HepG2 (cell line): ENCODE data around the gene PKP3. TPM values are rescaled to one million over a fixed set of nuclear protein-coding genes. Genes with fewer than 3 reads are reported as not detected.

ENCODE experiments used
- ARNT ChIP-seq: fragments of 450-650 bp; IDR thresholded peaks from 2 replicates; pipeline ENCODE4 v1.6.1; 2017
- CREB1 ChIP-seq, 2 experiments: fragments of 450-650 bp in 1 of 2; IDR thresholded peaks; 2 replicates each; pipeline ENCODE4 v1.6.1; 2016 to 2017; ENCODE audit warnings: control low read depth in 1 of 2, mild to moderate bottlenecking in 1 of 2, missing compliant biosample characterization in 1 of 2, missing genetic modification characterization in 1 of 2
- ETV5 ChIP-seq: IDR thresholded peaks from 2 replicates; pipeline ENCODE4 v1.6.1; 2018; ENCODE audit warnings: missing biosample characterization, missing genetic modification reagents, inconsistent platforms, borderline replicate concordance
- IRF9 ChIP-seq: sonication (generic); formaldehyde crosslinking; IDR thresholded peaks from 2 replicates; pipeline ENCODE4 v1.8.0; 2022; ENCODE audit warnings: missing genetic modification reagents, mild to moderate bottlenecking, borderline replicate concordance
- MEF2D ChIP-seq: sonication (generic); formaldehyde crosslinking; IDR thresholded peaks from 2 replicates; pipeline ENCODE4 v1.5.1; 2020; ENCODE audit warnings: mild to moderate bottlenecking, missing genetic modification reagents
- PHF20 ChIP-seq: sonication (generic); formaldehyde crosslinking; IDR thresholded peaks from 2 replicates; pipeline ENCODE4 v1.5.0; 2020; ENCODE audit warnings: mild to moderate bottlenecking, missing genetic modification reagents
- SPEN ChIP-seq: sonication (generic); formaldehyde crosslinking; IDR thresholded peaks from 2 replicates; pipeline ENCODE4 v1.5.1; 2020; ENCODE audit warnings: low read depth, mild to moderate bottlenecking, missing genetic modification reagents
- TFDP1 ChIP-seq: IDR thresholded peaks from 2 replicates; pipeline ENCODE4 v1.6.1; 2016; ENCODE audit warnings: missing compliant biosample characterization, missing genetic modification reagents, borderline replicate concordance
- ZBTB40 ChIP-seq, 2 experiments: fragments of 450-650 bp in 1 of 2; sonication (generic) in 1 of 2; formaldehyde crosslinking in 1 of 2; IDR thresholded peaks; 2 replicates each; pipeline versions ENCODE4 v1.6.1 to v1.8.0; 2016 to 2022; ENCODE audit warnings: antibody characterized with exemption in 1 of 2, mild to moderate bottlenecking in 1 of 2, missing genetic modification reagents in 1 of 2
- ZNF143 ChIP-seq: sonication (generic); formaldehyde crosslinking; IDR thresholded peaks from 2 replicates; pipeline ENCODE4 v1.4.0; 2020; ENCODE audit warnings: missing genetic modification reagents
- ZNF460 ChIP-seq: sonication (generic); formaldehyde crosslinking; IDR thresholded peaks from 2 replicates; pipeline ENCODE4 v1.5.1; 2020; ENCODE audit warnings: missing genetic modification reagents, mild to moderate bottlenecking, borderline replicate concordance
- ZNF570 ChIP-seq: sonication (generic); formaldehyde crosslinking; IDR thresholded peaks from 2 replicates; pipeline ENCODE4 v1.4.0; 2020; ENCODE audit warnings: mild to moderate bottlenecking, missing genetic modification reagents, borderline replicate concordance
- ZNF574 ChIP-seq: sonication (generic); formaldehyde crosslinking; IDR thresholded peaks from 2 replicates; pipeline ENCODE4 v1.4.0; 2020; ENCODE audit warnings: missing genetic modification reagents
- ZNF780A ChIP-seq: sonication (generic); formaldehyde crosslinking; IDR thresholded peaks from 2 replicates; pipeline ENCODE4 v1.8.0; 2022; ENCODE audit warnings: mild to moderate bottlenecking, missing genetic modification reagents, moderate library complexity
- polyA plus RNA-seq, 8 experiments: library from polyadenylated mRNA; depleted of rRNA in 3 of 8; stranded (reverse) in 7 of 8; unstranded in 1 of 8; fragments of >200 nt; fragmentation: Illumina TruSeq in 4 of 8; extraction: Trizol in 4 of 8; gene quantifications; 2 replicates each; pipeline versions ENCODE4 v1.2.1 to v1.2.3, GENCODE V29; 2011 to 2016; ENCODE audit warnings: low read depth in 4 of 8, missing spikeins in 1 of 8, mixed read lengths in 1 of 8; ENCODE audit not compliant: insufficient read depth in 1 of 8
- total RNA-seq, 5 experiments: library from RNA; depleted of rRNA; stranded (reverse); fragments of >200 nt; fragmentation: Illumina TruSeq; extraction: Trizol; gene quantifications; 2 replicates each; pipeline ENCODE4 v1.2.3, GENCODE V29; 2016; ENCODE audit warnings: low read depth in 1 of 5

Gene PKP3
- total and polyA plus RNA-seq, 2 of the 13 experiments (the other 11 are each of a cell fraction or from before 2014, with no cell fraction given), result 18.0 to 28.7 TPM

GRCh38 chr11:416051-416756, 22.2 kb downstream of the PKP3 start (continued):
- TF ChIP-seq ZNF780A (CRISPR knock-in tag) (no peak), CREB1 (IDR thresholded peaks at IDR 0.05) (no peak), CREB1 (CRISPR knock-in tag; IDR thresholded peaks at IDR 0.05) (no peak), ZBTB40 (IDR thresholded peaks at IDR 0.05) (no peak), ZBTB40 (CRISPR knock-in tag; IDR thresholded peaks at IDR 0.05) (no peak), ETV5 (no peak), ZNF460 (no peak), ZNF574 (no peak), IRF9 (no peak), MEF2D (no peak), TFDP1 (peak; percentile 43; the same call in 1 of the 2 replicates), ZNF143 (CRISPR knock-in tag) (no peak), ARNT (no peak), SPEN (CRISPR knock-in tag) (no peak), PHF20 (CRISPR knock-in tag) (no peak), ZNF570 (CRISPR knock-in tag) (no peak)
